ENCODE measurements around the gene TMTC1. TPM values are rescaled to one million over a fixed set of nuclear protein-coding genes. Genes with fewer than 3 reads are reported as not detected.

TMTC1 gene
- polyA plus RNA-seq, 1 of the 3 experiments (the other 2 are of a cell fraction): 0.13 TPM

- no peaks in the 10 kb centered on the region for H3K27me3 ChIP-seq (ENCODE audit: insufficient read depth)
- H2AFZ ChIP-seq (ENCODE audit: low read depth): no peak overlapping the region
- no peaks in the 10 kb centered on the region for H3K9me3 ChIP-seq
- H3F3A ChIP-seq (replicated peaks; ENCODE audit: insufficient read depth): no peaks in the 10 kb centered on the region
- H3K9ac ChIP-seq: no peak overlapping the region
- H3K36me3 ChIP-seq (replicated peaks in 1 of 2; ENCODE audit: control insufficient read depth in 1 of 2, insufficient read depth in 2 of 2, low read length in 1 of 2): no peaks in the 10 kb centered on the region
- peaks cover 0 to 6% of the 10 kb centered on the region in 2 experiments; a peak in 1 of 4 replicates for H3K4me1 ChIP-seq (ENCODE audit: control insufficient read depth in 1 of 2, insufficient read depth in 2 of 2, low read depth in 1 of 2, low read length in 1 of 2)
- ChIA-PET CTCF (no interaction called here), POLR2A (no interaction called here)
- no peak overlapping the region for H3K4me3 ChIP-seq (ENCODE audit: low read depth in 2 of 2, low read length in 1 of 2)
- no peak for TF ChIP-seq FOXM1 (IDR thresholded peaks at IDR 0.05; ENCODE audit: low read depth)
- TF ChIP-seq TEAD4 (IDR thresholded peaks at IDR 0.05; ENCODE audit: borderline replicate concordance, insufficient read depth): no peak
- no peak overlapping the region for H3K27ac ChIP-seq (ENCODE audit: low read depth in 2 of 2, low read length in 1 of 2)
- H3K79me2 ChIP-seq (ENCODE audit: insufficient read depth): no peaks in the 10 kb centered on the region
- H3K4me2 ChIP-seq: no peak overlapping the region
- no peak for DNase-seq
- WGBS (ENCODE audit: low lambda C conversion rate): 62% methylated on average over 8 of the region's 8 CpGs
- H3K9me2 ChIP-seq: no peaks in the 10 kb centered on the region
- no peaks in the 10 kb centered on the region for H4K20me1 ChIP-seq (ENCODE audit: insufficient read depth)
Measured at GRCh38 chr12:29754235-29755189, 29.2 kb downstream of the TMTC1 start.

GRCh38 chr12:29752121-29752520 is 31.6 kb downstream of the TMTC1 start:
- Histone ChIP-seq H3K79me2 (ENCODE audit: insufficient read depth) (no peaks in the 10 kb centered on the region), H3F3A (replicated peaks; ENCODE audit: insufficient read depth) (no peaks in the 10 kb centered on the region), H2AFZ (ENCODE audit: low read depth) (no peak overlapping the region), H3K9me3 (no peaks in the 10 kb centered on the region), H3K4me1 (ENCODE audit: control insufficient read depth in 1 of 2, insufficient read depth in 2 of 2, low read depth in 1 of 2, low read length in 1 of 2) (peaks cover 0 to 6% of the 10 kb centered on the region in 2 experiments; a peak in 1 of 4 replicates), H3K9ac (no peak overlapping the region), H4K20me1 (ENCODE audit: insufficient read depth) (no peaks in the 10 kb centered on the region), H3K27me3 (ENCODE audit: insufficient read depth) (no peaks in the 10 kb centered on the region), H3K36me3 (replicated peaks in 1 of 2; ENCODE audit: control insufficient read depth in 1 of 2, insufficient read depth in 2 of 2, low read length in 1 of 2) (no peaks in the 10 kb centered on the region), H3K4me2 (peak overlapping the region; percentile 29), H3K27ac (ENCODE audit: low read depth in 2 of 2, low read length in 1 of 2) (no peak overlapping the region), H3K4me3 (ENCODE audit: low read depth in 2 of 2, low read length in 1 of 2) (no peak overlapping the region), H3K9me2 (no peaks in the 10 kb centered on the region)
- ChIA-PET CTCF (no interaction called here), POLR2A (no interaction called here)
- no peak for DNase-seq
- WGBS (ENCODE audit: low lambda C conversion rate): 51% methylated on average over 3 of the region's 3 CpGs
- no peak for TF ChIP-seq RXRA (IDR thresholded peaks at IDR 0.05; ENCODE audit: borderline replicate concordance, low read depth)
- TF ChIP-seq FOXJ3 (CRISPR knock-in tag; IDR thresholded peaks at IDR 0.05): no peak
- TF ChIP-seq NRF1 (IDR thresholded peaks at IDR 0.05; ENCODE audit: low read depth, low read length): no peak
- TF ChIP-seq FOXM1 (IDR thresholded peaks at IDR 0.05; ENCODE audit: low read depth): no peak
- TF ChIP-seq CTCF (IDR thresholded peaks at IDR 0.05): no peak
- TF ChIP-seq NFIC (IDR thresholded peaks at IDR 0.05; ENCODE audit: borderline replicate concordance): no peak
- TF ChIP-seq EP300 (IDR thresholded peaks at IDR 0.05; ENCODE audit: borderline replicate concordance in 1 of 2, low read depth in 1 of 2, low read length in 1 of 2): no peak
- TF ChIP-seq GATA2 (CRISPR knock-in tag; IDR thresholded peaks at IDR 0.05): no peak
- no peak for TF ChIP-seq ZBTB33 (IDR thresholded peaks at IDR 0.05; ENCODE audit: borderline replicate concordance, low read depth)
- TF ChIP-seq REST (IDR thresholded peaks at IDR 0.05; ENCODE audit: low read depth, low read length): no peak
- TF ChIP-seq MXI1 (IDR thresholded peaks at IDR 0.05; ENCODE audit: low read depth, low read length): no peak
- no peak for TF ChIP-seq USF2 (IDR thresholded peaks at IDR 0.05; ENCODE audit: borderline replicate concordance, low read depth, low read length)
- no peak for TF ChIP-seq JUND (IDR thresholded peaks at IDR 0.05)
- TF ChIP-seq IRF3 (IDR thresholded peaks at IDR 0.05; ENCODE audit: low read depth, low read length): no peak
- no peak for TF ChIP-seq YY1 (IDR thresholded peaks at IDR 0.05; ENCODE audit: low read depth)
